A549 (cell line): ENCODE data around the gene DNAJB12. TPM values are rescaled to one million over a fixed set of nuclear protein-coding genes. Genes with fewer than 3 reads are reported as not detected.

Experiments
- ATAC-seq, 2 experiments: fragments of 200-7000 bp in 1 of 2; fragments of >200 bp in 1 of 2; cut with Nextera tagmentation in 1 of 2; cut with Tn5 transposase in 1 of 2; 3 replicates each; pipeline versions ENCODE4 v1.8.0 to v1.9.1; 2018 to 2020; ENCODE audit warnings: mild to moderate bottlenecking in 1 of 2, moderate library complexity in 1 of 2
- CTCF ChIA-PET: fragments of 300-600 bp; sonication (Branson Sonifier 250); formaldehyde crosslinking; extraction: SDS; loops from one replicate; lab custom pipeline; 2021; ENCODE audit warnings: antibody characterized with exemption, inconsistent platforms; lab: Yijun Ruan, JAX
- POLR2A ChIA-PET: fragments of 350-600 bp; formaldehyde crosslinking; extraction: SDS; loops from one replicate; lab custom pipeline; 2021; ENCODE audit warnings: antibody characterized with exemption, inconsistent platforms; lab: Yijun Ruan, JAX
- DNase-seq, 2 experiments: peaks; one replicate each; pipeline versions ENCODE4 v3.0.0 to v3.0.0-alpha.2; 2011 to 2016; ENCODE audit warnings: low read depth in 1 of 2, low spot score in 1 of 2
- FAIRE-seq: peaks from 2 replicates; lab custom pipeline; 2011; peaks lifted over from hg19 to GRCh38; lab: Jason Lieb, UNC
- H3K27ac ChIP-seq, 2 experiments: fragments of >200 bp; sonication (Bioruptor Twin); formaldehyde crosslinking; 3 replicates each; pipeline ENCODE4 v1.5.1; 2016 to 2017
- H3K4me1 ChIP-seq: fragments of >200 bp; sonication (Bioruptor Twin); formaldehyde crosslinking; 3 replicates; pipeline ENCODE4 v1.6.1; 2016
- H3K4me2 ChIP-seq: fragments of >200 bp; sonication (Bioruptor Twin); formaldehyde crosslinking; 3 replicates; pipeline ENCODE4 v1.6.1; 2016
- H3K4me3 ChIP-seq: fragments of >200 bp; sonication (Bioruptor Twin); formaldehyde crosslinking; 3 replicates; pipeline ENCODE4 v1.5.1; 2016
- H3K9me3 ChIP-seq: fragments of >200 bp; sonication (Bioruptor Twin); formaldehyde crosslinking; 3 replicates; pipeline ENCODE4 v1.6.1; 2016
- BHLHE40 ChIP-seq: IDR thresholded peaks from 2 replicates; pipeline ENCODE4 v1.6.1; 2012; ENCODE audit warnings: low read depth, low read length, inconsistent platforms
- CHD2 ChIP-seq: fragments of 150-350 bp; IDR thresholded peaks from 2 replicates; pipeline ENCODE4 v1.6.1; 2014; ENCODE audit warnings: low read length; ENCODE audit not compliant: partially characterized antibody
- EHF ChIP-seq: fragments of 250-450 bp; sonication (Bioruptor Pico); IDR thresholded peaks from 2 replicates; pipeline ENCODE4 v1.5.0; 2020; ENCODE audit warnings: mild to moderate bottlenecking
- EHMT2 ChIP-seq: fragments of 200-600 bp; sonication (generic); IDR thresholded peaks from 2 replicates; pipeline ENCODE4 v1.6.1; 2016; ENCODE audit warnings: antibody characterized with exemption, low read depth, mild to moderate bottlenecking, moderate library complexity
- EP300 ChIP-seq, 2 experiments: fragments of >200 bp; sonication (Bioruptor Twin); formaldehyde crosslinking; IDR thresholded peaks; 2 replicates in 1 of 2; 3 replicates in 1 of 2; pipeline ENCODE4 v1.6.1; 2016 to 2017
- FOSL2 ChIP-seq, 2 experiments: fragments of 450-650 bp in 1 of 2; fragments of >200 bp in 1 of 2; sonication (Bioruptor Twin) in 1 of 2; formaldehyde crosslinking; IDR thresholded peaks; 2 replicates each; pipeline versions ENCODE4 v1.5.0 to v1.6.1; 2016 to 2020; ENCODE audit warnings: mild to moderate bottlenecking in 1 of 2, moderate library complexity in 1 of 2
- FOXS1 ChIP-seq: fragments of 250-450 bp; sonication (Bioruptor Pico); IDR thresholded peaks from 2 replicates; pipeline ENCODE4 v1.5.0; 2020; ENCODE audit warnings: mild to moderate bottlenecking, moderate library complexity
- HOXB5 ChIP-seq: fragments of 250-450 bp; sonication (Bioruptor Pico); IDR thresholded peaks from 2 replicates; pipeline ENCODE4 v1.5.0; 2020; ENCODE audit warnings: mild to moderate bottlenecking, moderate library complexity
- KDM1A ChIP-seq: fragments of 200-600 bp; sonication (generic); IDR thresholded peaks from 2 replicates; pipeline ENCODE4 v1.6.1; 2016; ENCODE audit warnings: low read depth, mild to moderate bottlenecking
- MYC ChIP-seq: IDR thresholded peaks from 2 replicates; pipeline ENCODE4 v1.6.1; 2012; ENCODE audit warnings: mild to moderate bottlenecking, inconsistent platforms, low read length, improper control_type of control experiment, borderline replicate concordance
- NR3C1 ChIP-seq: fragments of >200 bp; sonication (Bioruptor Twin); formaldehyde crosslinking; IDR thresholded peaks from 3 replicates; pipeline ENCODE4 v1.6.1; 2017
- POLR2A ChIP-seq: IDR thresholded peaks from 2 replicates; pipeline ENCODE4 v1.6.1; 2012; ENCODE audit warnings: mild to moderate bottlenecking, low read length
- RARB ChIP-seq: fragments of 250-450 bp; sonication (Bioruptor Pico); IDR thresholded peaks from 2 replicates; pipeline ENCODE4 v1.8.0; 2021; ENCODE audit warnings: mild to moderate bottlenecking, moderate library complexity
- TFCP2L1 ChIP-seq: fragments of 250-450 bp; sonication (Bioruptor Pico); IDR thresholded peaks from 2 replicates; pipeline ENCODE4 v1.5.0; 2021; ENCODE audit warnings: mild to moderate bottlenecking
- TP53 ChIP-seq: fragments of 250-450 bp; sonication (Bioruptor Pico); IDR thresholded peaks from 2 replicates; pipeline ENCODE4 v1.5.0; 2021; ENCODE audit warnings: mild to moderate bottlenecking, moderate library complexity
- ZFP36 ChIP-seq: fragments of 450-650 bp; IDR thresholded peaks from 2 replicates; pipeline ENCODE4 v1.6.1; 2014; ENCODE audit warnings: borderline replicate concordance; ENCODE audit not compliant: partially characterized antibody
- ZNF302 ChIP-seq: fragments of 250-450 bp; sonication (Bioruptor Pico); IDR thresholded peaks from 2 replicates; pipeline ENCODE4 v1.9.0; 2021; ENCODE audit warnings: inconsistent platforms, mild to moderate bottlenecking, moderate library complexity
- WGBS: methylation state at CpG from one replicate; pipeline ENCODE4 v1.1.6; 2017; ENCODE audit errors: missing lambda C conversion rate; 5-methylcytosine and 5-hydroxymethylcytosine counted together
- polyA plus RNA-seq, 4 experiments: library from polyadenylated mRNA; depleted of rRNA in 3 of 4; stranded (reverse); fragments of >200 nt; fragmentation: RNase III in 1 of 4; extraction: RNeasy Plus Mini Kit Qiagen cat#74134 plus additional on column Dnase treatment in 1 of 4; gene quantifications; 2 replicates in 3 of 4; 3 replicates in 1 of 4; pipeline ENCODE4 v1.2.3, GENCODE V29; 2011 to 2017
- TF ChIP-seq, protein P1 (sequence below): IDR thresholded peaks from 2 replicates; pipeline ENCODE4 v1.6.1; 2012; ENCODE audit warnings: low read depth, borderline replicate concordance
- TF ChIP-seq, protein P2 (sequence below): fragments of 450-650 bp; IDR thresholded peaks from 2 replicates; pipeline ENCODE4 v1.6.1; 2014; ENCODE audit warnings: antibody characterized with exemption
- TF ChIP-seq, protein P3 (sequence below): IDR thresholded peaks from 2 replicates; pipeline ENCODE4 v1.6.1; 2012

Gene DNAJB12
- polyA plus RNA-seq, 2 of the 4 experiments (the other 2 are of a cell fraction) = 21.5 to 26.7 TPM

DNA sequence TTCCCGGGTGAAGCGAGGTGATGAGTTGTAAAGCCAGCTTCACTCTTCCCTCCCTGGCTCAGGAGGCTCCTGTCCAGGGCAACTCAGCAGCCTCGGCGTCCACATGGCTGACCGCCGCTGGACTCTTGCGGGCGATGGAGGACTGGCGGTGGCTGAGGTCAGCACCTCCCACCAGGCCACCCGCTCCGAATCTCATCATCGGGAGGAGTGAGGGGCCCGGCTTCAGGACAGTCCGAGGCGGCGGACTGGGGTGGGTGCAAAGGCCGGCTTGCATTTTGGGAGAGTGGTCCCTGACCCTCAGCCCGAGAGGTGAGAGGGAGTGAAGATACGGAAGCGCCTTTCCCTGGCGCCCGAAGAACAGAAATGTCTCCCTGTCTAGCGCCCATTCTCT lies 759 bp downstream of the DNAJB12 start:
- DNase-seq = peak in 1 of 2 experiments; percentile 21

DNA sequence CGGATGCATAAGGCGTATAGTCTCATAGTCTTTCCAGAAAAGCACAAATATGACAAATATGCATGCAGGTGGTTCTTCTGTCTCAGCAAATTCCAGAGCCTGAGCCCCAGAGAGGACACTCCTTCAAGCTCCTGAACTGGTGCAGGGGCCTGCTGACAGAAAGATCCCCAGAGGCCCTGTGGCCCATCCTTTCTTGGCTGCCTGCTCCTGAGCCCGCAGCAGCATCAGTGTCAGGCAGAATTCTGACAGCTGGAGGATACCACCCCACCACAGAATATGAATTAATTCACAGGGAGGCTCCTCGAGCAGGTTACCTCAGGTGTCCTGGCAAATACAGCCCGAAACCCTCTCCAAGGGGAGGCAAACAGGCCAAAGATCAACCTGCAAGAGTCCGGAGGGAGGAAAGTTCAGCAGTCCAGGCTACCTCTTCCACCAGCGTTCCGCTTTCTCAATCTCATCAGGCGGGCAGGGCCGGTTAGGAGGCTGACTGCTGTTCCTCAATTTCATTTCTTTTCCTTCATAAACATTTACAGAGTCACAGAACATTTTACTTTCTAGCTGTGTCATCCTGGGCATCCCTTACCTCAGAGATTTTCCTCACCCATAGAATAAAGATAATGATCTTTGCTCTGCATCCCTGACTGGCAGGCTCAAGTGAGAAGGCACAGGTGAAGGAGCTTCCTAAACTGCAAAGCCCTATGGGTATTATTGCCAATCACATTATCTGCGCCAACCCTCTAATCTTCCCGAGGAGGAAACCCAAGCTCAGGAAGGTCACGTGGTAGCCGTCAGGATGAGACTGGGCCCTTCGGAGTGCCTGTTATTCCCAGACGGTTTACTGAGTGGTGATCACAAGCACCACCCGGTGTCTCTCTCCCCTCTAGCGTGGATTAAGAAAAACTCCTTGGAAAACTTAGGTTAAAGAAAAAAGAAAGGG lies 1.4 kb downstream of the DNAJB12 start:
- DNase-seq (peak; percentile 36 to 40), FAIRE-seq (no peak), ATAC-seq (peak in 1 of 2 experiments; percentile 12; a peak in 4 of 6 replicates)
- Histone ChIP-seq H3K9me3 (no peaks in the 10 kb centered on the region), H3K4me1 (peaks cover 12% of the 10 kb centered on the region; the same call in 2 of the 3 replicates), H3K4me3 (peak overlapping the region; percentile 65), H3K27ac (peak overlapping the region; percentile 85 to 97), H3K4me2 (peak overlapping the region; percentile 89)
- CTCF ChIA-PET = interaction anchor here (0.8 to 10.0 kb wide), 4 partner anchors 11 to 502 kb away, joined by 3 to 88 read pairs (median 18); no protein-coding TSS in a partner anchor
- POLR2A ChIA-PET = interaction anchor here (1.1 kb wide), 1 partner anchor 80 kb away, joined by 3 read pairs; no protein-coding TSS in a partner anchor
- TF ChIP-seq TP53 (CRISPR knock-in tag) (no peak), ZFP36 (no peak), HOXB5 (CRISPR knock-in tag) (no peak), POLR2A (no peak), RARB (CRISPR knock-in tag) (no peak), EHF (CRISPR knock-in tag) (no peak)
- TF ChIP-seq, protein P1, sequence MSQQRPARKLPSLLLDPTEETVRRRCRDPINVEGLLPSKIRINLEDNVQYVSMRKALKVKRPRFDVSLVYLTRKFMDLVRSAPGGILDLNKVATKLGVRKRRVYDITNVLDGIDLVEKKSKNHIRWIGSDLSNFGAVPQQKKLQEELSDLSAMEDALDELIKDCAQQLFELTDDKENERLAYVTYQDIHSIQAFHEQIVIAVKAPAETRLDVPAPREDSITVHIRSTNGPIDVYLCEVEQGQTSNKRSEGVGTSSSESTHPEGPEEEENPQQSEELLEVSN = no peak
- TF ChIP-seq, protein P2, sequence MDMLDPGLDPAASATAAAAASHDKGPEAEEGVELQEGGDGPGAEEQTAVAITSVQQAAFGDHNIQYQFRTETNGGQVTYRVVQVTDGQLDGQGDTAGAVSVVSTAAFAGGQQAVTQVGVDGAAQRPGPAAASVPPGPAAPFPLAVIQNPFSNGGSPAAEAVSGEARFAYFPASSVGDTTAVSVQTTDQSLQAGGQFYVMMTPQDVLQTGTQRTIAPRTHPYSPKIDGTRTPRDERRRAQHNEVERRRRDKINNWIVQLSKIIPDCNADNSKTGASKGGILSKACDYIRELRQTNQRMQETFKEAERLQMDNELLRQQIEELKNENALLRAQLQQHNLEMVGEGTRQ = peak; percentile 77
- WGBS = 49% methylated on average over 18 of the region's 18 CpGs

More for the DNA sequence above, 759 bp downstream of the DNAJB12 start:
- CTCF ChIA-PET = interaction anchor here (0.8 to 10.0 kb wide), 4 partner anchors 11 to 502 kb away, joined by 3 to 88 read pairs (median 18); no protein-coding TSS in a partner anchor
- 2% methylated on average over 23 of the region's 23 CpGs for WGBS
- peak; percentile 25 to 35; a peak in 4 of 6 replicates for ATAC-seq
- no peak for FAIRE-seq
- H3K9me3 ChIP-seq = no peaks in the 10 kb centered on the region
- TF ChIP-seq, protein P3, sequence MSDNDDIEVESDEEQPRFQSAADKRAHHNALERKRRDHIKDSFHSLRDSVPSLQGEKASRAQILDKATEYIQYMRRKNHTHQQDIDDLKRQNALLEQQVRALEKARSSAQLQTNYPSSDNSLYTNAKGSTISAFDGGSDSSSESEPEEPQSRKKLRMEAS = 0 out of 2 replicates have a peak, but pooled peaks have one; percentile 18
- TF ChIP-seq BHLHE40 = no peak
- TF ChIP-seq, all 56 proteins: peak for 1
- Histone ChIP-seq H3K4me1 (peaks cover 12% of the 10 kb centered on the region; the same call in 2 of the 3 replicates), H3K27ac (peak overlapping the region; percentile 85 to 97), H3K4me2 (peak overlapping the region; percentile 89), H3K4me3 (peak overlapping the region; percentile 65)
- POLR2A ChIA-PET = interaction anchor here (1.0 kb wide), 1 partner anchor 80 kb away, joined by 4 read pairs; the partner anchor contains the start of gene DDIT4

DNA sequence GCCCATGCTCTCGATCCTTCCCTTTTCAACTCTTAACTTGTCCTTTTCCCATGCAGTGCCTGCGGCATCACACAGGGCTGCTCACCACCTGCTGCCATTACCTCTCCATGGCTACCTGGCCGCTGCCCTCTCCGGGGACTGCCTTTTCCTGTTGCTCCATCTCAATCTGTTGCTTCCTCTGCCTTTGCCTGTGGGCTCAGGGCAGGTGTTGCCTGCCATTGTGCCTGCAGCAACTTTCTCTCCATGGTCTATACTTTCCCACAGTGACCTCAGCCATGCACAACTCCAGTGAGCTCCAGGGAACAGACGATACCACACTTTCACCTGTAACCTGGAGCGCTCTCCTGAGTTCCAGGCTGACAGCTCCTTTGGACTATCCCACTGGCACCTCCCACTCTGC lies 3.2 kb downstream of the DNAJB12 start:
- CTCF ChIA-PET = interaction anchor here (0.7 to 10.0 kb wide), 4 partner anchors 10 to 17 kb away, joined by 3 to 88 read pairs (median 20); no protein-coding TSS in a partner anchor

More for the DNA sequence above, 3.2 kb downstream of the DNAJB12 start:
- H3K9me3 ChIP-seq = no peaks in the 10 kb centered on the region
- no peak for ATAC-seq
- no peak for TF ChIP-seq MYC
- TF ChIP-seq, protein P1 = no peak
- TF ChIP-seq TP53 (CRISPR knock-in tag) = no peak
- TF ChIP-seq KDM1A = no peak
- no peak for TF ChIP-seq NR3C1
- no peak for TF ChIP-seq CHD2
- TF ChIP-seq FOXS1 (CRISPR knock-in tag) = no peak
- no peak for TF ChIP-seq TFCP2L1 (CRISPR knock-in tag)
- no peak for TF ChIP-seq FOSL2 (IDR thresholded peaks at IDR 0.05)
- TF ChIP-seq FOSL2 (CRISPR knock-in tag; IDR thresholded peaks at IDR 0.05) = no peak
- TF ChIP-seq EHMT2 = no peak
- TF ChIP-seq ZNF302 (CRISPR knock-in tag) = no peak
- no peak for TF ChIP-seq POLR2A
- no peak for TF ChIP-seq ZFP36
- TF ChIP-seq EP300 (IDR thresholded peaks at IDR 0.05) = no peak
- 96% methylated on average over 6 of the region's 6 CpGs for WGBS
- H3K4me3 ChIP-seq = no peak overlapping the region
- H3K27ac ChIP-seq = no peak overlapping the region
- no peak for FAIRE-seq
- H3K4me1 ChIP-seq = peaks cover 12% of the 10 kb centered on the region; the same call in 2 of the 3 replicates
- POLR2A ChIA-PET = no interaction called here
- H3K4me2 ChIP-seq = no peak overlapping the region
- DNase-seq = no peak
